GM21786 (cell line): ENCODE results near the gene RBL2.
"Not testable (repeated sequence)": the region's sequence is repeated elsewhere in the genome, so short reads cannot be mapped to it uniquely, and the experiment has no call there.

Experiments used
- ATAC-seq: cut with Tn5 transposase; IDR thresholded peaks from one replicate; pipeline ENCODE4 v1.9.1; 2021; ENCODE audit not compliant: unreplicated experiment

The RBL2 gene

DNA sequence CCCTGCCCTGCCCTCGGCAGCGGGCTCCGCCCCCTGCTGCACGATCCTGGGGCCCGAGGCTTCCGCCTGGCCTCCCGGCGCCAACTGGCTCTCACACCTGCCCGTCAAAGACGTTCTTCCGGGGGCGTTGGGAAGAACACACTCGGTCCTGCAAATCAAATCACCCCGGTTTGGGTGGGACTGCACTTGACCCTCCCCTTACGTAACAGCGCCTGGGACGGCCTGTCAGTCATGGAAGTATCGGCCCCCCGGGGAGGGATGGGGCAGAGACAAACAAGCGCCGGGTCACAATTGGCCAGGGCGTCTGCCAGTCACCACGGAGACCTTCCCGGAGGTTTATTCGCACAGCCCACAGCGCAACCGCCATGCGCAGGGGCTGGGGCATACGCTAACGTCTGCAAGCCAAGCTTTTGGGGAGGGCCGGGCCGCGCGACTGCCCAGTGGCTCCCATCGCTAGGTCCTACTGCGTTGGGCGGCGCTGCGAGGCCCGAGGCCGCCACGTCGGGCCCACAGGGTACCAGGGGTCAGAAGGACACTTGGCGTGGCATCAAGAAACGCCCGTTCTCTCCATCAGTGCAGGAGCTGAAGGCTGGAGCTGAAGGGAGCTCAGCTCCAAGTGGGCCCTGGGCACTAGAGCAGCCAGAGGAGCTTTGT, 69.1 kb downstream of the RBL2 start:
- peak; percentile 96 for ATAC-seq

DNA sequence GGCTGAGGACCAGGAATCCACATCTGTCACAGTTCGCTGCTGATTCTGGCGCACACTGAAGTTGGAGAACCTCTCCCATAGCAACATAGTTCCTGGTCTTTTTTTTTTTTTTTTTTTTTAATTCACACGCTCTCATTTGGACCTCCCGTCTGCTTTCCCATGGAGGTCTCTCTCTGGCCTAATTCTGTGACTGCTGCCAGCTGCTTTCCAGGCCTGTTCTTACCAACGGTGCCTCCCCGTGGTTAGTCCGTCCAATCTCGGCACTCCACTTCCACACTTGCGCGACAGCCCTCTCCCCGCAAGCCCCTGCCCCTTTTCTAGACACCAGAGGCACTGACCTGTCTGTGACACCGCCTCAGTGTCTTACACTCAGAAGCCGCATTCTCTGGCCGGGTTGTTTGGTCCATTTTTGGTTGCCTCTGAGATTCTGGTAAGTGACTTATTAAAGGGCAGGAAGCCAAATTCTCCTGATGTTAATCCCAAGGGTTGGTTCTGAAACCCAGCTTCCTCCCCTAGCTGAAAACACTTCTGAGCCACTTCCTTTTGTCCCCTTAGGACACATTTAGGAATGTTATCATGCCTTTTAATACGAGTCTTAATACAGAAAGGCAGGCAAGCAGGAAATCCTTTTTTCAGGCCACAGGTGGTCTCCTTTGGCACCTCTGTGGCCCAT, 69.9 kb downstream of the RBL2 start:
- no peak for ATAC-seq

DNA sequence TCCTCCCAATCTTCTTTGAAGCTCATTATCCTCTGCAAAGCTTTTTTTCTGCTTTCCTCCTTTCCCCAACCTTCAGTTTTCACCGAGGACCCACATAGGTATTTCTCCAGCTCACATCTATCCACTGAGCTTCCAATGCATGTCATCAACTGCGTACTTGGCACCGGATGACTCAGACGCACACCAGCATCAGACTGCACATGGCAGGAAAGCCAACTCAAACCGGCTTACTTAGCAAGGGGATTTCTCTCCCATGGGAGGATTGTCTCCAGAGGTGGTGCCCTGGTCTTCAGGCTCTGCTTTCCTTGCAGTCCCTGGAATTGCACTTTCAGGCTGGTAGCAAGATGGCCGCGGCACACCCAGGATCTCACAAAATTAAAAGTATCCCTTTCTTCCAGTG, 70.4 kb downstream of the RBL2 start:
- no peak for ATAC-seq

DNA sequence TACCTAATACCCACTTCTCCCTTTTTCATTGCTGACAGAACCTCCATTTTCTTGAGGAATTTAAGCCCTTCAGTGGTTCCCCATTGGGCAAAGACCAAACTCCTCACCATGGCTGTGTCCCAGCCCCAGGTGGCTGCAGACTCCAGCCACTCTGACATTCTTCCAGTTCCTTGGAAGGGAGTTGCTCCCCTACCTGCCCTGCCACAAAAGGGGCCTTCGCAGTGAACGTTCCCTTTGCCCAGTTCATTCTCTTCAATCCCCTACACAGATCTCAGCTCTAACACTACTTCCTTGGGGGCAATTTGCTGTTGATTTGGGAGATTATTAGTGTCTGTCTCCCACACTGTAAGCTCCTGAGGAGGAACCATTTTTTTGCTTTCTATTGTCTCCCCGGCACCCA, 72.0 kb downstream of the RBL2 start:
- ATAC-seq: no peak

DNA sequence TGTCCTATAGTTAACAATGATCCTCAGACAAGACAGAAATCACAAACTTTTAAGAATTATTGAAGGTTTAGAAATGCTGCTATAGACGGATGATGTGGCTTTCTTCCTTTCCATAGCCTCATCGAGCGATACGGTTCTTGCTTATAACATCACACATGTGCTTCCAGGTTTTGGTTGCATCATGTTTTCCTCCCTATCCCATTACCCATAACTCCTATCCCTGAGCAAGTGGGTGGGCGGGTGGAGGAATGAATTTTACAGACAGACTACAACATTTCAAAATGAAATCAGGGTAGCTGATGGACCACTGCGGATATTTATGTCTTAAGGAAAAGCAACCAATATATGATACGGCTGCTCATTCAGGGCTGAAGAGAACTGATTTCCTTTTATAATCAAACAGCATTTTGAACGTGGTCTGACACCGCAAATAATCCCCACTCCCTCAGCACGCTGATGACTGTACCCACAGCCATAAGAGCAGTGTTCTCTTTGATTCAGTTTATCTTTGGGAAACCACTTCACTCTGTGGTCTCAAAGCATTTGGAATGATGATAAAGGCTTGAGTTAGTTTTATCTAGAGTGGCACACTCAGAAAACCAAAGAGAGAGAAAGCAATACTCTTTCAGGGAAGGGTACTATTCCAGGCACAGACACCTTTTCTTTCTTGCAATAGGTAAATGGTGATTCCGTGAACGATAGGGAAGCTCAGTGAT, 73.4 kb downstream of the RBL2 start:
- ATAC-seq: no peak

DNA sequence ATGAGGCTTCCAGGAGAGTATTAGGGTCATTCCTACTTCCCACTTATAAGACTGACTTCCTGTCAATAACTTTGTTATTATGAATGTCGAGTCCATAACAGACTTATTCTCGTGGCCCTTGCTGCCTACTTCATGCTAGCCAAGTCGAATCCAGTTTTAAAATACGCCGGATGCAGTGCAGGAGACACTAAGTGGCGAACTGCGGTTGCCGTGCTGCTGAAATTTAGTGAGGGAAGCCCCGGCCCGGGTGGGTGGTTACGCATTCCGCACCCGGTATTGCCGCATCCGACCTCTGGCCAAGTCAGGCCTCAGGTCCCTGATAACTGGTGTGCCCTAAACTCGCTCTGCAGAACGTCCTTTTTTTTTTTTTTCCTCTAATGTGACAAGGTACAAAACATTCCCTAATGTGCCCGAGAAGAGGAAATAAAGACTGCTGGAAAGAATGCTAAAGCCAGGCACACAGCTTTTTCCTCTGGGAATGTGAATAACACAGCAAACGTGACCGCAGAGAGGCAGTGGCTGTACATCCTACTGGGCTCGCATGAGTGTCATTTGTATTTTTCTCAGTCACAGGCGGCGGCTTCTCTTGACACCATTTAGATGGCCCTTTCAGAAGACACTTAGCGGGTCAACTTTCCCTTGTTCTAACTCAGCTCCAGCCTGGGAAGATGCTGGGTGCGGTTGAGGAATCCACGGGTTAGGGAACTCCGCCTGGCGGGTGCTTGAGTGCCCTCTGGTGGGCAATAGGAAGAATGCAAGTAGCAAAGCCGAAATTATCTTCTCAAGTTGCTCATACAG, 75.8 kb downstream of the RBL2 start:
- peak; percentile 71 for ATAC-seq

DNA sequence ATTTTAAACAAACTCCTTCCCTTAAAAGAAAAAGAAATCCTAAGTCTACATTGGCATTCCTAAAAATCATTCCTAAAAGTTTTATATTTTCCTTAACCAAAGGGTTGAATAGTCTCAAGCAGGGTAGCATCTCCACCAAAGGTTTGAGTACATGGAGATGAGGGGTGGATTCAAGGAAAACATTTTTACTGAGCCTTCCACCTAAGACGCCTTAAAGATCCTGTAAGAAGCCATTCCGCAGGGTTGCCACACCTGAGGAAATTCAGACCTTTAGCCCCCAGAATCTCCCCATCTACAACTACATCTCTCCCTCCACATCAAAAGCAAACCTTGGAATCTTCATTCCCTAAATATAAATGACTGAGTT, 76.4 kb downstream of the RBL2 start:
- ATAC-seq: no peak

DNA sequence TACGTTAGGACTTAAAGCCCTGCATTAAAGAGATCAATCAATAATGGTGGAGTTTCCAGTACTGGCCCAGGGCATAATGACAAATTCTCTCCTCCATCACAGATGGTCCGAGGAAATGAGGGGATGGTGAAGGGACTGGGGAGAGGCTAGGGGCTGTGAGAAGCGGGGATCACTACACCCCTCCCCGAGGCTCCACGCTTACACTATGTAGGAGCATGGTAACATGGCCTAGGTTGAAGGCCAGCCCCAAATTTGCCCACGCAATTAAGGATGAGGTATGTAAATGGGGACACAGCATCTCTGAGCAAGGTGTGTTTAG, 76.8 kb downstream of the RBL2 start:
- no peak for ATAC-seq

DNA sequence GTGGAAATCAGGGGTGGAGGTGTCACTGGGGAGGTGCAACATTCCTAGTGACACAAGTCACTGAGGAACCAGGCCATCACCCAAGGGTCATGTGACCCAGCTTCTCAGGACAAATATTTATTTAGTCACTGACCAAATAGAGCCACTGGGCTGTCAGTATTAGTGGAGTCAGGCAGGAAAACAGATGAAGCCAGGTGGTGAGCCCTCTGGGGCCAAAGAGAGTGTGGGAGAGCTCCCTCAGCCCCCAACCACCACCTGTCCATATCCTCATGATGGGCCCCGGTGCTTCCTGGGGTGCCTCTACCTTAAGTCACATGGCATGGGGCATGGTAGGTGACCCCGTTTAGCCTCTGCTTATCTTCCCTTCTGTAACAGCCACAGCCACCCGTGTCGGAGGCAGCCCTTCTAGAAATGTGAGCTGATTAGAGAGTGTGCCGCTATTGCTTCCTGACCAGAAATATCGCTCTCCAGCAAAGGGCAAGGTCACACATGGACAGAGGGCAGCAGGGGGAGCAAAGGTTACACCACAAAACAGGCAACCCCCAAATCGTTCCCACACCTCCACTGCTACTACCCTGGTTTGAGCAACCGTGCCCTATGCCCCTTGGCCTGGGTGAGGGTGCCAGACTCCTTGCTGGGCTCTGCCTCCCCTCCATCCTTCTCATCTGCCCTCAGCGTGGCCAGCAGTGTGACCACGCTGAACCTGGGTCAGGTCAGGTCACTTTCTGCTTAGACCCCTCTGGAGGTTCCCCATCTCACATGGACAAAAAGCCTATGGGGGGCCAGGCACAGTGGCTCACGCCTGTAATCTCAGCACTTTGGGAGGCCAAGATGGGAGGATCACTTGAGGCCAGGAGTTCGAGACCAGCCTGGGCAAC, 77.4 kb downstream of the RBL2 start:
- ATAC-seq: no peak

DNA sequence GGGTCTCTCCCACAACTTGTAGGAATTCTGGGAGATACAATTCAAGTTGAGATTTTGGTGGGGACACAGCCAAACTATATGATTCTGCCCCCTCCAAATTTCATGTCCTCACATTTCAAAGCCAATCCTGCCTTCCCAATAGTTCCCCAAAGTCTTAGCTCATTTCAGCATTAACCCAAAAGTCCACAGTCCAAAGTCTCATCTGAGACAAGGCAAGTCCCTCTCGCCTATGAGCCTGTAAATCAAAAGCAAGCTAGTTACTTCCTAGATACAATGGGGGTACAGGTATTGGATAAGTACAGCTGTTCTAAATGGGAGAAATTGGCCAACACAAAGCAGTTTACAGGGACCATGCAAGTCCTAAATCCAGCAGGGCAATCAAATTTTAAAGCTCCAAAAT, 78.5 kb downstream of the RBL2 start:
- ATAC-seq: not testable (repeated sequence)

DNA sequence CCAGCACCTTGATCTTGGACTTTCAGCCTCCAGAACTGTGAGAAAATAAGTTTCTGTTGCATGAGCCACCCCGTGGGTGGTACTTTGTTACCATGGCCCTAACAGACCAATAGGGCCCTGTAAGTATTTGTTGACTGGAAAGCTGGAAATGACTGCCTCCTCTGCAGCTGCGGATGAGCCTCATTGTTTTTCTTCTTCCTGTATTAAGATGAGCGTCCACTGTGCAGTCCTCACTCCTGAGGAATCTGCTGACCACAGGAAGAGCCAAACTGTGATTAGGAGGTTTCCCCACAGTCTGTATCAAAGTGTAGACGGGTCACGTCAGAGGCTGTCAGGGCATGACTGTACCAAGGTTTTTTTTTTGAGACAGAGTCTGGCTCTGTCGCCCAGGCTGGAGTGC, 81.0 kb downstream of the RBL2 start:
- no peak for ATAC-seq

DNA sequence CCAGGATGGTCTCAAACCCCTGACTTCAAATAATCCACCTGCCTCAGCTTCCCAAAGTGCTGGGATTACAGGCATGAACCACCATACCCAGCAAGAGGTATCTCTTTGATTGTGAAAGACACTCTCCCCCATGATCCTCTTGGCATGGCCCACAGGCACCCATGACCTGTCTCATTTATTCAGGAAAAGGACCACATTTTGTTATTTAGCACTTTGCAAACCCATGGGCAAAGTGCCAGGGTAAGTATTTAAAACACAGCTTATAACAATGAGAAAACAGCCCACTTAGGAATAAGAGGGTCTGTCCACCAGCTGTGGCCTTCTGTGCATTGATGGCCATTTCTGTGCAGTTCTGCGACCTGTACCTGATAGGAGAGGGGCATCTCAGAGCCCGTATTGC, 81.5 kb downstream of the RBL2 start:
- no peak for ATAC-seq

DNA sequence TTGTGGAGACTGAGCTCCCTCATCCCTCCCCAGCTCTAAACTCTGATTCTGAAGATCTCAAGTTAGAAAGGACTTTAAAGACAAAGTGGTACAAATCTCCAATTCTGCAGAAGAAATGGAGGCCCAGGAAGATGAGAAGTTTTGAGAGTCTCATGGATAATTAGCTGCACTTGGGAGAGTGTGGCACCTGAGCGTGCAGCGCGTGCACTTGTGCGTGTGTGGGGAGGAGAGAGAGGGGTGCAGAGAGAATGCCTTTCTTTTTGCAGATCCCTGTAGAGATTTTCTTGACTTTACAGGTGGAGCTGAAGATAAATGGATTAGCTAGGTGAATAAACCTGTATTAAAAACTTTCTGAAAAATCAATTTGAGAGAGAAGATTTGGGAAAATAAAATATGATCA, 83.6 kb downstream of the RBL2 start:
- no peak for ATAC-seq

DNA sequence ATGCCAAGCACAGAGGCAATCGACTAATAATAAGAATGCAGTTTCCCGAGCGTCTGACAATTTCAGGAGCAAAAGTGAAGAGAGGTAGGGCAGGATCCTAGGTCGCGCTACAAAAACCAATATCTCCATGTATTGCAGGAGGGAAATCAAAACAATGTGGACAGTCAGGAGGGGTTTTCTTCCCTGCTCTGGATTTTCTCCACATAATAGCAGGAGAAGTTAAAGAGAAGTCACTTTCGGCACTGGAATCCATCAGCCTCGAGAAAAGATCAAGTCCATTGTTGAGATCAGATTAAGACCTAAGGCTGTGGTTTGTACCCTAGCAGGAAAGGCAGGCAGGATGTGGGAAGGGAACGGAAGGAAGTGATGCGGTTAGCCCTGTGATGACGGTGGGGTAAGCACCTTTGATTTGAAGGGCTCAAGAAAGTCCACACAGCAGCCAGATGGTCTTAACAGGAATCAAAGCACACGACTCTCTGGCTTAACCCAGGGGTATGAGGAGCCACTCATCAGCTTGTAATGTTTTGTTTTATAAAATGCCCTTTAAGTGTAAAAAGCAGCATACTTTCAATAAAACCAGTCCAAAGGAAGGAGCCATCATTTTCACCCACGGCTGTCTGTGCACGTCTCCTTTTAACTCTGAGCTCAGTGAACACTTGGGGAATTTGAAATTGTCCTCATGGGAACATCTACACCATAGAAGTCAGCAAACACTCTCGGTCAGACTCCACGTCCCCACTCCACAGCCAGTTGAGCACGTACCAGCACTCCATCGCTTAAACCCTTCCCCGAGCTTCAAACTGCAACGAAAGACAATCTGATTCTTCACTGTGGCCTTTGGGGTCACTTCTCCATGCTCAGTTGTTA, 84.5 kb downstream of the RBL2 start:
- ATAC-seq: peak; percentile 99

DNA sequence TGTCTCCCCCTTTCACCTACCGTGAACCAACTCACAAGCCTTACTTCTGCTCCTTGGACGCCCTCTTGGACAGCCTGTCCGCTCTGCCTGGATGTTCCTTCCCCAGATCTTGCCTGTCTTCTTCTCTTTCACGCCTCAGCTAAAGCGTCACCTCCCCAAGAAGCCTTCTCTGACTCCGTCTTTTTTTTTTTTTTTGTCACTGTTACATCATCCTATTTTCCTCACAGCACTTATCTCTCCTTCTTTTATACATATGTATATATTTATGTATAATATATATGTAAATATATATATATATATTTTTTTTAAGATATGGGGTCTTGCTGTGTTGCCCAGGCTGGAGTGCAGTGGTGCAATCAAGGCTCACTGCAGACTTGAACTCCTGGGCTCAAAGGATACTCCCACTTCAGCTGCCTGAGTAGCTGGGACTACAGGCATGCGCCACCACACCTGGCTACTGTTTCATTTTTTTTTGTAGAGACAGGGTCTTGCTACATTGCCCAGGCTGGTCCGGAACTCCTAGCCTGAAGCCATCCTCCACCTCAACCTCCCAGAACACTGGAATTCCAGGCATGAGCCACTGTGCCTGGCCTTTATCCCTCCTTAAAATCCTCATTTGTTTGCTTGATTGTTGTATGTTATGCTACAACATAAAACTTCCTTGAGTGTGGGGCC, 85.3 kb downstream of the RBL2 start:
- no peak for ATAC-seq

DNA sequence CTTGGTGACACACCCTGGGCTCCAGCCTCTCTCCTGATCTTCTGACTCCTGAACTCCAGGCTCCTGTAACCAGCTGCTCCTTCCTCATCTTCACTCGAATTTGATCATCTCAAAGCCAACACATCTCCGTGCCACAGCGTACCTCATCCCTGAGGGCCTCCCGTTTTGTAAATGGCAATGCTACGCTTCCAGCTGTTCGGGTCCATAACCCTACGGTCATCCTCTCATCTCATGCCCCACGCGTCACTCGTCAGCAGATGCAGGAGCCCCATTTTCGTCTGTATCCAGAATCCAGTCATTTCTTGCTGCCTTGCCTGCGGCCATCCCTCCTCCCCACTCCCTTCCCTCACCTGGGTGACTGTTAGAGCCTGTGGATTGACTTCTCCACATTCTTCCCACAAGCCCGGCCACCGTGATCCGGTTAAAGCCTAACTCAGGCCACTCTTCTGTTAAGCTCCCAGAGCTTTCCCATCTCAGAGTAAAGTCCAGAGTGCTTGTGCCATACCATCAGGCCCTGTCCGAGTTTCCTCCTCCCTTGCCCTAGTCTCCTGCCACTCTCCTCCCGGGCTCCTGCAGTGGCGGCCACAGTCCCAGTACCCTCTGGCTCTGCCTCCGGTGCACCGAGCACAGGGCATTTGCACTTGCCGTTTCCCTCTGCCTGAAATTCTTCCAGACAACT, 89.0 kb downstream of the RBL2 start:
- ATAC-seq: no peak

DNA sequence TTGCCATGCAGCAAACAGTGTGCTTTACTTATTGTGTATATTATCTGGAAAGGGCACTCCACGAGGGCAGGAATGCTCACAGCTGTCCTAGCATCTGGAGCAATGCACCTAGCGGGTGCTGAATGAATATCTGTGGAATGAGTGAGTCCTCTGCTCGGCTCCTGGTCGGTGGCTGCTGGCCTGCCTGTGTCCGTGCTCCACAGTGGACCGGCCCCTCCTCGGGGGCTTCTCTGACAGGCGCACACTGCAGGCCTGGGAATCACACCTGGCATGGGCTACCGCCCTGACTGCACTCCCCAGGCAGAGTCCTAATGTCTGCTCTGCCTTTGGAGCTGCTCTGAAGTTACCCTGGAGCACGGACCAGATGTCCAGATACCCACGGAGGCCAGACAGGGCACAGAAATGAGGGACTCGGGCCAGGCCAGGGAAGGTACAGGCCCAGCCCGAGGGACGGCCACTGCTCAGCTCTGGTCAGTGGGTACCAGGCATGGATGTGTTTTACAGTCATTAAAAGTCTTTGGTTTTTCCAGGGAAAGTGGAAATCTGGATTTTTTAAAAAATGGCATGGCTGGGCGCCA, 89.8 kb downstream of the RBL2 start:
- no peak for ATAC-seq

DNA sequence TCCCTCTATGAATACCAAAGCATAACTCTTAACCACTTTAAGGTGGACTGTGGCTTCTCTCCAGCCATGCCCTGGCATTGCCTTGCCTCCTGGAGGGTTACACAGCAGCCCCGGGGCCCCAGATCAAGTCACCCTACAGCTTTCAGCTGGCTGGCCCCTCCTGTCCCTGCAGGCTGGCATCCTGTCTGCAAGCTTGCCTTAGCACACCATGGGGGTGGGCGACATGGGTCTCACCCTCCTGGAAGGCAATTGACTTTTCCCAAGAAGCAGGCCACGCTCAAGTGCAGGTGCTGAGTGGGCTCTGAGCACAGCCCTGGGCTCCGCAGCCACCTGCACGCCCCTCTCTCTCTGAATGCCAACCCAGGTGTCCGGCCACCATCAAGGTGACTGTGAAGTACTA, 94.5 kb downstream of the RBL2 start:
- ATAC-seq: no peak
